Measurements from ENCODE around the gene WDPCP. TPM values are rescaled to one million over a fixed set of nuclear protein-coding genes. Genes with fewer than 3 reads are reported as not detected.
"Not testable (repeated sequence)": the region's sequence is repeated elsewhere in the genome, so short reads cannot be mapped to it uniquely, and the experiment has no call there.

The WDPCP gene
- total RNA-seq, 1 donor from 2014 or later, result 5.2 TPM

GRCh38 chr2:63163161-63163820 lies 425.0 kb downstream of the WDPCP start:
- intact Hi-C loops (cut with DNase I), result no loop called here
- TF ChIP-seq CTCF (IDR thresholded peaks at IDR 0.05), result no peak
- no peak for DNase-seq (ENCODE audit: low spot score in 2 of 2)
- Histone ChIP-seq H3K27me3 (no peaks in the 10 kb centered on the region), H3K4me3 (no peak overlapping the region), H3K36me3 (no peaks in the 10 kb centered on the region), H3K9me3 (peaks cover 0 to 9% of the 10 kb centered on the region in 2 donors), H3K4me1 (no peaks in the 10 kb centered on the region), H3K27ac (no peak overlapping the region)

- intact Hi-C loops (cut with DNase I), result no loop called here
- Histone ChIP-seq H3K27me3 (no peaks in the 10 kb centered on the region), H3K4me1 (no peaks in the 10 kb centered on the region), H3K9me3 (no peaks in the 10 kb centered on the region), H3K27ac (no peak overlapping the region), H3K36me3 (no peaks in the 10 kb centered on the region), H3K4me3 (no peak overlapping the region)
- TF ChIP-seq CTCF (IDR thresholded peaks at IDR 0.05), result no peak
- no peak for DNase-seq (ENCODE audit: low spot score in 2 of 2)
Measured at GRCh38 chr2:63159262-63159661, 429.0 kb downstream of the WDPCP start.

GRCh38 chr2:63136683-63137082 lies 451.6 kb downstream of the WDPCP start:
- peaks cover 12 to 86% of the 10 kb centered on the region in 2 donors for H3K9me3 ChIP-seq
- H3K4me3 ChIP-seq; H3K27me3 ChIP-seq; H3K36me3 ChIP-seq; DNase-seq (ENCODE audit: low spot score in 2 of 2); H3K4me1 ChIP-seq; intact Hi-C loops (cut with DNase I); H3K27ac ChIP-seq: not testable (repeated sequence)

GRCh38 chr2:63132020-63132419 lies 456.3 kb downstream of the WDPCP start:
- no peaks in the 10 kb centered on the region for H3K27me3 ChIP-seq
- H3K36me3 ChIP-seq, result peaks cover 0 to 5% of the 10 kb centered on the region in 2 donors
- H3K4me3 ChIP-seq, result no peak overlapping the region
- no peak for DNase-seq (ENCODE audit: low spot score in 2 of 2)
- H3K9me3 ChIP-seq, result peaks cover 9 to 57% of the 10 kb centered on the region in 2 donors
- H3K27ac ChIP-seq, result no peak overlapping the region
- H3K4me1 ChIP-seq, result no peaks in the 10 kb centered on the region
- intact Hi-C loops (cut with DNase I), result no loop called here
- TF ChIP-seq CTCF (IDR thresholded peaks at IDR 0.05), result no peak

- intact Hi-C loops (cut with DNase I), result no loop called here
- no peak overlapping the region for H3K27ac ChIP-seq
- H3K4me3 ChIP-seq, result no peak overlapping the region
- H3K9me3 ChIP-seq, result peaks cover 8 to 50% of the 10 kb centered on the region in 2 donors
- no peak for TF ChIP-seq CTCF (IDR thresholded peaks at IDR 0.05)
- H3K4me1 ChIP-seq, result no peaks in the 10 kb centered on the region
- H3K27me3 ChIP-seq, result no peaks in the 10 kb centered on the region
- peaks cover 0 to 5% of the 10 kb centered on the region in 2 donors for H3K36me3 ChIP-seq
- DNase-seq (ENCODE audit: low spot score in 2 of 2), result no peak
Measured at GRCh38 chr2:63131196-63131595, 457.1 kb downstream of the WDPCP start.

- no peak overlapping the region for H3K4me3 ChIP-seq
- TF ChIP-seq CTCF (IDR thresholded peaks at IDR 0.05), result no peak
- H3K9me3 ChIP-seq, result peaks cover 8 to 22% of the 10 kb centered on the region in 2 donors
- H3K27me3 ChIP-seq, result no peaks in the 10 kb centered on the region
- H3K4me1 ChIP-seq, result no peaks in the 10 kb centered on the region
- intact Hi-C loops (cut with DNase I), result no loop called here
- no peak overlapping the region for H3K27ac ChIP-seq
- no peaks in the 10 kb centered on the region for H3K36me3 ChIP-seq
- no peak for DNase-seq (ENCODE audit: low spot score in 2 of 2)
Measured at GRCh38 chr2:63127594-63127993, 460.7 kb downstream of the WDPCP start.
